Mesenteric fat pad (tissue), 1 donor: ENCODE data around the gene LRP6. TPM values are rescaled to one million over a fixed set of nuclear protein-coding genes. Genes with fewer than 3 reads are reported as not detected.
"Not testable (repeated sequence)": the region's sequence is repeated elsewhere in the genome, so short reads cannot be mapped to it uniquely, and the experiment has no call there.

Experiments used
- DNase-seq: peaks from one replicate; pipeline ENCODE4 v3.0.0-alpha.2; 2020; ENCODE audit warnings: low spot score
- total RNA-seq: library from RNA; stranded (reverse); fragmentation: NEBNext Ultra II Directional; extraction: Animal tissue kit (Norgen Biotek cat#: 25700); gene quantifications from one replicate; pipeline ENCODE4 v1.2.1, GENCODE V29; 2021
- donor health status: DM: yes; HTN: yes; CAD: no.

The LRP6 gene
- total RNA-seq, 1 donor from 2014 or later = 31.6 TPM

- no peak for DNase-seq
Observed at GRCh38 chr12:12182703-12183365, 84.0 kb downstream of the LRP6 start.

GRCh38 chr12:12181511-12181910, 85.3 kb downstream of the LRP6 start:
- no peak for DNase-seq

GRCh38 chr12:12180575-12180974, 86.3 kb downstream of the LRP6 start:
- DNase-seq = no peak

GRCh38 chr12:12180136-12180535, 86.7 kb downstream of the LRP6 start:
- DNase-seq = no peak

- DNase-seq = no peak
Observed at GRCh38 chr12:12178559-12178958, 88.3 kb downstream of the LRP6 start.

GRCh38 chr12:12176402-12176801, 90.4 kb downstream of the LRP6 start:
- DNase-seq = no peak

- DNase-seq = no peak
Observed at GRCh38 chr12:12171991-12172511, 94.8 kb downstream of the LRP6 start.

- no peak for DNase-seq
Observed at GRCh38 chr12:12167847-12168246, 99.0 kb downstream of the LRP6 start.

GRCh38 chr12:12166751-12167150, 100.1 kb downstream of the LRP6 start:
- no peak for DNase-seq

GRCh38 chr12:12159988-12160387, 106.9 kb downstream of the LRP6 start:
- no peak for DNase-seq

- DNase-seq = no peak
Observed at GRCh38 chr12:12158858-12159257, 108.0 kb downstream of the LRP6 start.

GRCh38 chr12:12157424-12157823, 109.4 kb downstream of the LRP6 start:
- DNase-seq = no peak

- no peak for DNase-seq
Observed at GRCh38 chr12:12156828-12157227, 110.0 kb downstream of the LRP6 start.

- no peak for DNase-seq
Observed at GRCh38 chr12:12156116-12156515, 110.7 kb downstream of the LRP6 start.

GRCh38 chr12:12153596-12153995, 113.2 kb downstream of the LRP6 start:
- DNase-seq = no peak

- DNase-seq = no peak
Observed at GRCh38 chr12:12147111-12147510, 119.7 kb downstream of the LRP6 start.

GRCh38 chr12:12144531-12144930, 122.3 kb downstream of the LRP6 start:
- DNase-seq = not testable (repeated sequence)

- DNase-seq = no peak
Observed at GRCh38 chr12:12141000-12141399, 125.8 kb downstream of the LRP6 start.

GRCh38 chr12:12138203-12139154, 128.4 kb downstream of the LRP6 start:
- DNase-seq = no peak

- DNase-seq = no peak
Observed at GRCh38 chr12:12133785-12134184, 133.1 kb downstream of the LRP6 start.

- no peak for DNase-seq
Observed at GRCh38 chr12:12133259-12133658, 133.6 kb downstream of the LRP6 start.

- DNase-seq = no peak
Observed at GRCh38 chr12:12128670-12129069, 138.2 kb downstream of the LRP6 start.
